ENCODE measurements around the gene CCN6. TPM values are rescaled to one million over a fixed set of nuclear protein-coding genes. Genes with fewer than 3 reads are reported as not detected.
A peak's percentile ranks its signal among the peaks of the same experiment; 100 is the strongest.
"Not testable (repeated sequence)": the region's sequence is repeated elsewhere in the genome, so short reads cannot be mapped to it uniquely, and the experiment has no call there.

Gene CCN6
- total RNA-seq, 1 donor from 2014 or later, result 5.4 TPM

DNA sequence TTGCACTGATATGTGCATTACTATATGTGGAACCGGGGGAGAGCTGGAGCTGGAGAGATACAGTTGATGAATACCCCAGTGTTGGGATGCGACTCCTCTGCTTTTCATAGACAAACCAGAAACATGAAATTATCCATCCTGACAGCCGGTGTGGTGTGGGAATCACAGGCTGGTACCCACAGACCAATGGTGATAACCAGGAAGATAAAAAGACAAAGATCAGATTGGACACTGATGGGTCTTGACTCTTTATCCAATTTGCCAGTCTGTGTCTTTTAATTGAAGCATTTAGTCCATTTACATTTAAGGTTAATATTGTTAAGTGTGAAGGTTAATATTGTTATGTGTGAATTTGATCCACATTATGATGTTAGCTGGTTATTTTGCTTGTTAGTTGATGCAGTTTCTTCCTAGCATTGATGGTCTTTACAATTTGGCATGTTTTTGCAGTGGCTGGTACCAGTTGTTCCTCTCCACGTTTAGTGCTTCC lies 2.6 kb upstream of the CCN6 start:
- not testable (repeated sequence) for DNase-seq (ENCODE audit: low read depth)

DNA sequence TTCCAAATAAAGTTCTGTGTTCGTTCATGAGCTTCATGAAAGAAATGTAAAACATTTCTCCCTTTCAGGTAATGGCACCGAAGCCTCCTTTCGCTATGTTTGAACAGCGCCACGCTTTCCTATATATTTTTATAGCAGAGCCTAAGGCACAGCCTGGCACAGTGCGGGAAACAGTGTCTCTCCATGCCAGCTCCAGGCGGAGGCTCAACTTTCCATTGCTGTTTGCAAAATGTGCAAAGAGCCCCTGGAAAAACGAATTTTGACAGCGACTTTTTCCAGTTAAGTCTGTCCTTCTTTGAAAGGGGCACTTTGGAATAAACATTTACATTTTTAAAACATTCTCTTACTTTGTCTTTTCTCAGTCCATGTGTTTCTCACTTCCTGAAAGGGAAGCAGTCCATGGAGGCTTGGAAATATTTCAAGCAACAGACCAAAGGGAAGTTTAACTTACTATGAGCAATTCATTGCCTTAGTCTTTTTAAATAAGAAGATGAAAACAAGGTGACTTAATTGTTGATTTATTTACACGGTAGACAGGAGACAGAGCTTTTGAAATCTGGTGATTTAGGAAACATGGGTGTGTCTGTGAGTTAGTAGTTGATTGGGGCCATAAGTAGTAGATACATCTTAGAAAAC lies 769 bp downstream of the CCN6 start:
- DNase-seq (ENCODE audit: low read depth), result peak; percentile 35

DNA sequence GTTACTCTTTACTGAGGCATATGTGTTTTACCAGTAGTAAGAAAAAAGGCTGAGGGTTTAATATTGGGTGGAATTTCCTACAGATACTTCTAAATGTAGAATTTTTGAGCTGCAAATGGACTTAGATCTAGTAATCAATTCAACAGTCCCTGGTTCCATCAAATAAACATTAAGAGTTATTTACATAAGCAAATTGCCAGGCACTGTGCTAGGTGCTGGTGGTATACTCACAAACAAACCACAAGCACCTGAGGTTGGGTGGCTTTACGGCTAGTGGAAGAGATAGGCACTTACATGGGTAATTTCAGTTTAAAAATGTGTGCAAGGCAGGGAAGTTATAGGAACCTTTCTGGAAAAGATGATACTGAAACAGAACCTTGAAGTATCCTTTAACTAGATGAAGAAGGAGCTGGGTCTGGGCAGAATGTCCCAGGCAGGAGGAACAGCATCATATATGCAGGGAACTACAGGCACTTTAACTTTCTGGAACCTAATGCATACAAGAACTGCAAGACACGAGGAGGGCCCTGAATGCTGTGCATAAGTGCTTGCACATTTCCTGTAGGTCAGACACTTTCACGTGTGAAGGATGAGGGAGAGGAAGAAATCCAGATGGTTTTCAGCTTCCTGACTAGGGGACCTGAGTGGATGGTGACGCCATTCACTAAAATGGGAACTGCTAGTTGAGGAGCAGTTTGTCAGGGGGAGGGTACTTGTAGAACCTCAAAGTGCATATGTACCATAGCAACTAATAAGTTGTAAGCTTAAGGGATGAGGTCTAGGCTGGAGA lies 4.5 kb downstream of the CCN6 start:
- no peak for DNase-seq (ENCODE audit: low read depth)

DNA sequence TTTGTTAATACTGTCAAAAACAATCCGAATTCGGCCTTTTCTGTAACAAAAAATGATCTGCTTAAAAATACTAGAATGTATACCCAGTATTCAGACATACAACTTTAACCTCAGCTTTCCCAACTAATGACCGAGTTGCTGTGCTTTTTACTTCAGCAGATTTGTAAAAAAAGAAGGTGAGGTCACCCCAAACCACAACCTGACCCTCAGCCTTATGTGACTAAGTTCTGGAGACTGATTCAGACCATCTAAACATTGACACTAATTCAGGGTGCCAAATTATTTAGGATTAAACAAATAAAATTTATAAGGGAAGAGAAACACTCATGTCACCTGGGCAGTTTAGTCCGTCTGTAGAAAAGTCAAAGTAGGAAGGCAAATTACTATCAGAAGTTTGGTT lies 7.7 kb downstream of the CCN6 start:
- peak; percentile 68 for DNase-seq (ENCODE audit: low read depth)

DNA sequence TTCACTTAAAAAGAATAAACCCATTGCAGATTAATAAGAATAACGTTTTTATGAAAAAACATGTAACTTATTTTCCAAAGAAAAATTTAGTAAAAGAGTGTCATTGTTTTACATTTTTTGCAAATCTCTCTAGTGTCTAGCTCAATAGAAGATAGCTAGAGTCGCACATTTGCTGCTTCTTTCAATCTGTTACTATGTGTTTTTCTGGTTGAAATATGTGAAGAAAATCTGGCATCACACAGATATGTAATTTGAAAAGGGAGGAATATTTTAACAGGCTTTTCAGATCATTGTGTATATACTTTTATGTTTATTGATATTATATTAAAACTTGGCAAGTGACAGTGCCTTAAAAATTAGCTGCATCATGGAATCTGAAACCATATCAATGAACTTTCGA lies 9.1 kb downstream of the CCN6 start:
- DNase-seq (ENCODE audit: low read depth), result no peak

DNA sequence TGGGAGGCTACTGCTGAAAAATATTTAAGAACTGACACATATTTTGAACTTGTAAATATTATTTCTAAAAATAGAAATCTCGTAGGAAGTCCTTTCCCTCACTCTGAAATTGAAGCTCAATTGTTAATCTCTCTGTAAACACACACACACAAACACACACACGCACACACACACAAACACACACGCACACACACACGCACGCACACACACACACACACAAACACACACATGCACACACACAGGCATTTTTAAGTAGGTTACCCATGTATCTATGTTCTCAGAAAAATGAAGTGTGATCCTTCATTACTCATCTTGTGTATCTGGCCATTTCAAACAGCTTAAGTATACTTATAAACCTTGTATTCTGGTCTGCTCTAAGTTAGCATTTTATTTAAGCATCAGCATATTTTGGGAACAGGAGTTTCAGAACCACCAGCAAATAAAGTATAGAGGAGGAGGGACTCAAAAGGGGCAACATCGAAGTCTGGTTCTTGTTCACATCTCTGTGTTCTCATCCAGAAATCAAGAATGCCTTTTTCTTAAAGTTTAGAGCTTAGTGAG lies 11.6 kb downstream of the CCN6 start:
- DNase-seq (ENCODE audit: low read depth), result no peak

DNA sequence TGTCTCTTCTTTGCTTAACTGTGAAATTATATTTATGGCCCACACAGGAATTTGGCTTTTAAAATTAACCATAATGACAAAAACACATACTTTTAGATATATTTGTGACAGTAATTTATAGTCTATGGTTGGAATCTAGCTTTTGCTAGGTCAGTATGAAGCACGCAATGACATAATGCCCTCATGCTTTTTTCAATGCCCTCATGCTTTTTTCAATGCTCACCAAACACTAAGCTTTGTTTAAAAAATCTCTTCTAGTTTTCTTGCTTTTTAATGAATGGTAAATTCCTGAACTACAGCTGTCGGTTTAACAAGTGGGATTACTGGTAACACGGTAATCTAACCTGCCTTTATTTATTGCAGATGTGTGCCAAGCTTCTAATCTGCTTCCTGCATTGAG lies 12.7 kb downstream of the CCN6 start:
- DNase-seq (ENCODE audit: low read depth), result no peak

DNA sequence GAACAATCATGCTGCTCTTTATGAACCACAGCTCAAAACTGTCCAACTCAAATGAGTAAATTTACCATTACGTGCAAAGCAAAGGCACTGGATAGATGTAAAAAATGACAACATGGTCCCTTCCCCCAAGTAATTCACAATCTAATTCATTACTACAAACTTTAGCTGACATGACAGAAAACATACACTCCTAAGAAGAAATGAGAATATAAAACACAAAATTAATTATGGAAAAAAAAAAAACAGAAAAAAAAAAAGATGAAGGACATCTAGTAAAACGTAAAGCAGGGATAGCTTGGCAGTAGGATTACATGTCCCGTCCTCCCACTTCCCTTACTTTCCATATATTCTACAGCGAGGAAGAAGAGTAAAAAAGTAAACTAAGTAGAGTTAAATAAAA lies 27.7 kb downstream of the CCN6 start:
- no peak for DNase-seq (ENCODE audit: low read depth)

DNA sequence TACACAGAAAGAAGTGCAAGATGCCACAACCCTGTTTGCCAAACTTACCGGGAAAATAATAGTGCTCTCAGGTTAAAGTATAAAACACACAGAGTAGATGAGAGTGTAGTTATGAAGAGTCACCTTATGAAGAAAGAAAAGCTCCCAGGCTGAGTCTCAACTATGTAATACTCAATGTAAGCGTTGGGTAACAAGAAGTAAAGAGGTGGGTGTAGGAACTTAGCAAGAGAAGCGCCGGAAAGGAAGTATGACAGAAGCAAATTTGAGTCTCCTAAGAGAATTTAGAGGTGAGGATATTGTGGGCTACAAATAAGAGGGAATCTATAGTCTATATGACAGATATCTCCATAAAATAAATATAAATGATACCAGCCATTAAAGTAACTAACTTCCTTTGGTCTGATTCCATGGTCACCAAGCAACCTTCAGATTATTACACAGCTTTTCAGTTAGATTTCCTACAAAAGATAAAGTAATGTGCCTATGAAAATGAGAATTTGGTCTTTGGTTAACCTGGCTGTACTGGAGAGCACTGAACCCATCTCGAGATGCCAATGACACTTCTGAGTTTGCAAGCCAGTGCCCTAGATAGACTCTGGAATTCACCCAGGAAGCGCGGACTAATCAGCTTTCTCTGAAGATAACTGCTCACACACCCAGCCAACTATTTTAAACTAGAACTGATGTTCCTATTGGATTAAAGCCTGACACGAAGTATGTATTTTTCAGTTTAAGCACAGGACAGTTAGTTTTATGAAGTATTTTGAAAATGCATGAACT lies 31.6 kb downstream of the CCN6 start:
- DNase-seq (ENCODE audit: low read depth), result no peak

DNA sequence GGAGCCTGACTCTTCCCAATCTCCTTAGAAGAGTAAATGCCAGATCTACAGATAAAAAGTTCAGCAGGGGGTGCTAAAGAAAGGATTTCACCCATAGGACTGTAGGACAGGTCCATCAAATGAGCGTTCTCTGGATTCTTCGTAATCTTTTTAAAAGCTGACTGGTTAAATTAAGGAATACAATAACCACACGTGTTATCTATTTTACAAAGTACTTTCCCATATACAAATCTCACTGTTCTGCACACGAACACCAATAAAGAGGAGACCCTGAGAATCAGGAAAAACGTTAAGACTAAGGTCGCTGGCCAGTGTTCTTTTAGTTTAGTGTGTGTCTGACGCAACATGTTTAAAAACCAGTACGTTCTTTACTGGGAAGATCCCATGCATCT lies 32.8 kb downstream of the CCN6 start:
- peak; percentile 69 for DNase-seq (ENCODE audit: low read depth)

DNA sequence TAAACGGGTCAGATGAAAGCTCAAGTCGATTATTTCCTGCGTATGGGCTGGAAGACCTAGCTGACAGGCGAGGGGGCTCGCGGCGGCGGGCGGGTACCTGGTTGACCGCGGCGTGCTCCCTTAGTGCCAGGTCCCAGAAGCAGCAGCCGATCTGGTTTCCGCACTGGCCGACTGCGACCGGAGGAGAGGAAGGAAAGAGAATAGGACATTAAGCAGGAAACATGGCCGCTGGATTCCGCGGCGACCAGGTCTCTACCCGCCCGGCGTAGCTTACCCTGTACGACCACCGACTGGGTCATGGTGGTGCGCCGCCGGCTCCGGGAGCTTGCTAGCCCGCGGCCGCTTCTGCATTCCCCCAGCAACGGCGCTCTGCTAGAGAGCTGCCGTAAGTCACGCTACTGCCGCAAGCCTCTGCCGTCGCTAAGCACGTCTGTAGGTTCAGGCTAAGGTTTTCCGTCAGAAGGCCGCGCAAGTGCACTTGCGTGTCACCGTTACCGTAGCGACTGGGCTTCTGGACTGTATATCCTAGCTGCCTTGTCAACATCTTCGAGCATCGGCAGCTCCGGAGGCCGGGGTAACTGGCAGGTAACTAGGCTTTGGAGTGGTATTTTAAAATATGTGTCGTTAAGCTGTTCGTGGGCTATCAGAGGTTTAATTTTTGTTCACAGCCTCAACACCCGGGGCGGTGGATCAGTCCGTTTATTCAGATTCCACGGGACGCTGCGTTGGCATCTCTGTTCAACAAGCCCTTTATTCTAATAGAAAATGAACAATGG lies 33.4 kb downstream of the CCN6 start, which contains the start of the genes FAM229B and TUBE1:
FAM229B (plus strand) TSS at position 456 of the 776 bp plus-strand sequence. CDS start 11,693 bp downstream, outside the sequence.
TUBE1 (minus strand) TSS at position 347 of the 776 bp plus-strand sequence; CDS start at position 299, 48 bp downstream.
- peak; percentile 97 for DNase-seq (ENCODE audit: low read depth)

DNA sequence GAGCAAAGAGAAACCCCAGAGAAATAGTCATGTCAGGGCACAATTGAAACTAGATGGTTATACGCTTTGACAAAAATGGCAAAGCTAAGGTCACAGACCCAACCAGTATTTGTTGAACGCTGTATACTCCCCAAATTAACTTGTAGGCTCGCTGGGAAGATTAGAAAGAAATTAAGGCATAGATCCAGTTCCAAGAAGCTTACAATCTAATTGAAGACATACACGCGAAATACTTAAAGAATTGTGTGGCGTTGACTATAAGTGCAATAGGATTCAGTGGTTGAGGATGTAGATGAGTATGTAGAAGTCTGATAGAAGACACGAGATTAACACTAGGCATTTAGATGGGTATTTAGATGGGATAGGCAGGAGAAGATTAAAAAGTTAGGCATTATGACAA lies 34.0 kb downstream of the CCN6 start:
- DNase-seq (ENCODE audit: low read depth), result no peak

DNA sequence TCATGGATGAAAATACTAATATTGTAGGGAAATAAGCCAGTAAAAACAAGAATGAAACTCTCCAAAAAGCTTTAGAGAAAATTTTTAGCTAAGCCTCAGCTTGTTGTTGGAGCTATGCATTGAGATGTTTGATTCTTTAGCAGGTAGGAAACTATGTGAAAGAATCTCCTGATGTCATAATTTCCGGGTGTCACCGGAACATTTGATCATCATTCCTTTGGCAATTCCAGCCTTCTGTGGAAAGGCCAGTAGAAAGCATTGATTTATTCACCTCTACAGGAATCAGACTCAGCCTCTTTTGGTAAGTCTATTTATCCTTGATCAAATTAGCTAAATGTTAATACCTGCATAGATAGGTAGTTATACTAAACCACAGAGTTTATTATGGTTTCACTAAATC lies 43.0 kb downstream of the CCN6 start:
- no peak for DNase-seq (ENCODE audit: low read depth)

DNA sequence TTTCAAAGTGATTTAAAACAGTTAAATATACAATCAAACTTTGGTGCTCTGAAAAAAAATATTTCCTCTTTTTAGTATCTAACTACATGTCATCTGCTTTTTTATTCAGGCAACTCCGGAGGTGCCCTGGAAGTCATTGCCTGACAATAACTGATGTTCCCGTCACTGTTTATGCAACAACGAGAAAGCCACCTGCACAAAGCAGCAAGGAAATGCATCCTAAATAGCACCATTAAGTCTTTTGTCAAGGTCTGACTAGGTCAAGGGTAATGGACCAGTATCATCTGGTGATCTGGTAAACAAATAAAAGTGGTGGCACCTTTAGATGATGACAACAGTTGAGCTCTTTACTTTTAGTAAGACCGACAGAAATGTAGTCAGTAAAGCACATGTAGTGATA lies 46.7 kb downstream of the CCN6 start:
- DNase-seq (ENCODE audit: low read depth), result no peak

DNA sequence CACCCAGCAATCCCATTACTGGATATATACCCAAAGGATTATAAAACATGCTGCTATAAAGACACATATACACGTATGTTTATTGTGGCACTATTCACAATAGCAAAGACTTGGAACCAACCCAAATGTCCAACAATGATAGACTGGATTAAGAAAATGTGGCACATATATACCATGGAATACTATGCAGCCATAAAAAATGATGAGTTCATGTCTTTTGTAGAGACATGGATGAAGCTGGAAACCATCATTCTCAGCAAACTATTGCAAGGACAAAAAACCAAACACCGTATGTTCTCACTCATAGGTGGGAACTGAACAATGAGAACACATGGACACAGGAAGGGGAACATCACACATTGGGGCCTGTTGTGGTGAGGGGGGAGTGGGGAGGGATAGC lies 52.1 kb downstream of the CCN6 start:
- DNase-seq (ENCODE audit: low read depth), result not testable (repeated sequence)

DNA sequence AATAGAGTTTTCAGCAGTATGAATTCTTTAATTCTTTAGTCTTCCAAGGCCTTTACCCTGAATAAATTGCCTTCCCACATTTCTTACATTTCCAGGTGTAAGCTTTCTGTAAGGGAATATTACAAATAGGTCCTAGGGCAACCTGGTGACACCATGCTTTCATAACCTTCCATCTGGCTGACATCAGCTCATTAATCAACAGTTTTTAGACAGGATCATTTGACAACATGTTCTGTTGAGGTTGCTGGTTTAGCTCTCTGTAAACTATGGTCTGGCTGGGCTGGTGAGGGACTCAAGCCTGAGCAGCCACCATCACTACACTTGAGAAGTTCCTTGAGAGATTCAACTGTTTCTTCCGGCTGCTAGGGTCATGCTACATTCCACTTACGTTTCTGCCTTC lies 52.7 kb downstream of the CCN6 start:
- no peak for DNase-seq (ENCODE audit: low read depth)

DNA sequence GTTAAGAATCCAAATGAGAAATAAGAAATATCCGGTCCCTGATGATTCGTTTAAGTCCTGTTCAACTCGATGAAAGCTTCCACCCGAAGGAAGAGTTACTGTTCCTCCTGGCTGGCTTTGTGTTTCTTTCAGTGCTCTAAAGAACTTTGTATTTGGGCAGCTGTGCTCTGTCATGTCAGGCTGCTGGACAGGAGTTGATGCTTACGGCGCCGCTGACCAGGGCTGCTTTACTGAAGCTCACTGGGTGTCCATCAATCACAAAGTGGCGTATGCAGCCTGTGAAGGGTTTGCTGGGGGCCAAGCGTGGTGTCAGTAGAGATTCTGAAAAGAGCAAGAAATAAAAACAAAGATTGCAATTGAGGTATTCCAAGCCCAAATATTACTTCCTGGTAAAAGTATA lies 55.4 kb downstream of the CCN6 start:
- DNase-seq (ENCODE audit: low read depth), result no peak

DNA sequence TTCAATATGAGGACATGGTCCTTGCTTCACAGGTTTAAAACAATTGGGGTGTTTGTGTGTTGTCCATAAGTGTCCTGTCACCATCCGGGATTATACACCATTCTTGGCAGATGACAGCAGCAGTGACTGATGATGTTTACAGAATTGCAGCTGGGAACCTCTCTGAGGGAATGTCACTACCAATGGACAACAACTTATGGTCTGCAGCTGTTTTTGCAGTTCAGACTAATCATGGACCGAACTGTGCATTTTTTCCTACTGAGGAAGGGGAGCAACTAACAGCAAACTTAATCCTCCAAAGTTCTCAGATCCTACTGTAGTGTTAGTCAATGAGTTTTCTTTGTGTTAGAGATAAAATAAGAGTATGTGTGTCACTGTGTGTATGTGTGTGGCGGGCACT lies 59.5 kb downstream of the CCN6 start:
- no peak for DNase-seq (ENCODE audit: low read depth)

DNA sequence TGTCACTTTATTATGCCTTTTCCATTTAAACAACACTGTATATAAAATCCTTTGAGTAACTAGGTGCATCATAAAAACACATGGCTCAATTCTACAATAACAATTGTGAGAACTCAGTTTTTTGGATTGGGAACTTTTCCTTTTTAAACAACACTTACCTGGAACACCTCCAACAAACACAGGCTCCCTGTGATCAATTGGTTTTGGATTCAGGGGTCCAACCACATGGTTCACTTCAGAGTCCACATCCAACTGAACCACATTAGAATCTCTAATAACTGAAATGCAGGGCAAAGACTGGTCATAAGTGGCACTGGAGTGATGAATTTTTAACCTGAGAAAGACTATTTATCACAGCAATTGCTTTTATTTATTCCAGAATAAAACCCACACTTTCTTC lies 60.0 kb downstream of the CCN6 start:
- no peak for DNase-seq (ENCODE audit: low read depth)

DNA sequence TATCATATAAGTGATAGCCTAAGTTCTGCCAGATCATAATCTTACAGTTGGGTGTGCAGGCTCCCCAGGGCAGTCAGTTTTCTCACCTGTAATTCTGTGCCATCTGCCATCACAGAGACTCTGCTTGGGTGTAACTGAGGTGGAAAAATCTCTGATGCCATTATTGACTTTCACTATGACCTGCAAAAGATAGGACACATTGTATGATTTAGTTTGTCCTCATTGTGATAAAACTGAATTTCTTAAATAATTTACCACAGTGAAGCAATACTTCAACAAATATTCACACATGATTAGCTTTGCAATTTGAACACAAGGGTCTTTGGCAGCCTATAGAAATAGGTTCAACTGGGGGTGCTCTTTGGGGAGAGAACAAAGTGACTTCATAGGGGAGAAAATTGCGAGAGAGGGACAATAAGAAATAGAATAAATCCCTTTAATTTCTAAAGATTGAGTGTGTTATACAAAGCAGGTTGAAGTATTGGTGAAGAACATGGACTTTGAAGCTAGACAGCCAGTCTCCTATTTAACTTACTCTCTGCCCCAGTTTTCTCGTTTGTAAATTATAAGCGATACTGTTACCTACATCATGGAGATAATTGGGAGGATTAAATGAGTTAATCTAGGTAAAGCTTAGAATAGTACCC lies 60.8 kb downstream of the CCN6 start:
- no peak for DNase-seq (ENCODE audit: low read depth)

DNA sequence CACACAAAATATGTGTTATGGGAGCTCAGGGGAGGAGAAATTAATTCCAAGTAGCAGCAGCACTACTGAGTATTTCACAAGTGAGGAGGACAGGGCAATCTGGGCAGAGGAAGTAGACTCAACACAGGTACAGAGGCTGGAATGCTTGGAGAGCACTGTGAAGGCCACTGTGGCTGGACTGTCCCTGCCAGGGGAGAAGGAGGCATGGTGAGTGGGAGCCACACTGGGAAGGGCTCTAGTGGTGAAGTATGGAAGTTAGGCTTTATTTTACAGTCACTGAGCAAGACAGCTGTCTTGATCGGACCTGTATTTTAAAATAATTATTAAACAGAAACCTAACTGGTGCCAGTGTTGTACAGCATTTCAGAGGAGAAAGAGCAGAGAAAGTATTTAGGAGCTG lies 62.3 kb downstream of the CCN6 start:
- DNase-seq (ENCODE audit: low read depth), result peak; percentile 1
